HG02981 (cell line): ENCODE results near the gene CADM2.
"Not testable (repeated sequence)": the region's sequence is repeated elsewhere in the genome, so short reads cannot be mapped to it uniquely, and the experiment has no call there.

Source experiments
- ATAC-seq: cut with Tn5 transposase; IDR thresholded peaks from one replicate; pipeline ENCODE4 v1.9.1; 2021; ENCODE audit warnings: mild to moderate bottlenecking, moderate library complexity; ENCODE audit not compliant: unreplicated experiment

Gene CADM2

GRCh38 chr3:85877631-85878030 lies 918.8 kb downstream of the CADM2 start:
- ATAC-seq: no peak

- no peak for ATAC-seq
Observed at GRCh38 chr3:85881833-85882393, 923.1 kb downstream of the CADM2 start.

- no peak for ATAC-seq
Observed at GRCh38 chr3:85890043-85890555, 931.3 kb downstream of the CADM2 start.

GRCh38 chr3:85903434-85903833 lies 944.6 kb downstream of the CADM2 start:
- ATAC-seq: no peak

- ATAC-seq: no peak
Observed at GRCh38 chr3:85912980-85913379, 954.2 kb downstream of the CADM2 start.

- ATAC-seq: no peak
Observed at GRCh38 chr3:85922374-85922773, 963.6 kb downstream of the CADM2 start.

- ATAC-seq: no peak
Observed at GRCh38 chr3:85930718-85931117, 971.9 kb downstream of the CADM2 start.

- no peak for ATAC-seq
Observed at GRCh38 chr3:85933326-85933725, 974.5 kb downstream of the CADM2 start.

- ATAC-seq: no peak
Observed at GRCh38 chr3:85935171-85935570, 976.4 kb downstream of the CADM2 start.

- no peak for ATAC-seq
Observed at GRCh38 chr3:85939074-85939482, 980.3 kb downstream of the CADM2 start.

GRCh38 chr3:85950435-85950834 lies 991.6 kb downstream of the CADM2 start:
- no peak for ATAC-seq

GRCh38 chr3:85960793-85961192 lies 1002.0 kb downstream of the CADM2 start:
- no peak for ATAC-seq

- no peak for ATAC-seq
Observed at GRCh38 chr3:85977615-85978338, 1019.0 kb downstream of the CADM2 start.

- ATAC-seq: no peak
Observed at GRCh38 chr3:85979034-85979433, 1020.2 kb downstream of the CADM2 start.

GRCh38 chr3:85989581-85989980 lies 1030.8 kb downstream of the CADM2 start:
- not testable (repeated sequence) for ATAC-seq

GRCh38 chr3:86029590-86029989 lies 1070.8 kb downstream of the CADM2 start:
- no peak for ATAC-seq

GRCh38 chr3:86037916-86038315 lies 1079.1 kb downstream of the CADM2 start:
- ATAC-seq: no peak

- ATAC-seq: no peak
Observed at GRCh38 chr3:86046436-86047136, 1087.8 kb downstream of the CADM2 start.

- ATAC-seq: no peak
Observed at GRCh38 chr3:86047161-86047560, 1088.4 kb downstream of the CADM2 start.

GRCh38 chr3:86051058-86051457 lies 1092.3 kb downstream of the CADM2 start:
- no peak for ATAC-seq

GRCh38 chr3:86056032-86056431 lies 1097.2 kb downstream of the CADM2 start:
- ATAC-seq: no peak

GRCh38 chr3:86056962-86057361 lies 1098.2 kb downstream of the CADM2 start:
- ATAC-seq: no peak
